Measurements from ENCODE around the gene KBTBD2.
"Not testable (repeated sequence)": the region's sequence is repeated elsewhere in the genome, so short reads cannot be mapped to it uniquely, and the experiment has no call there.

GRCh38 chr7:32855837-32856775 lies 35.5 kb downstream of the KBTBD2 start:
- TF ChIP-seq CTCF (conservative IDR thresholded peaks at IDR 0.05; ENCODE audit: low read length); EZH2phosphoT487 (IDR thresholded peaks at IDR 0.05; ENCODE audit: borderline replicate concordance, low read depth, low read length): not testable (repeated sequence)
